H1 (cell line): Measurements from ENCODE around the gene RASL10A.

Experiments used
- CEBPB ChIP-seq: IDR thresholded peaks from 2 replicates; pipeline ENCODE4 v1.6.1; 2012; ENCODE audit warnings: low read depth, low read length
- CTCF ChIP-seq, 3 experiments: IDR thresholded peaks; 1 replicate in 2 of 3; 2 replicates in 1 of 3; pipeline versions ENCODE4 v1.5.1 to v1.6.1; 2011; ENCODE audit warnings: low read length in 3 of 3, mild to moderate bottlenecking in 3 of 3, inconsistent platforms in 2 of 3, low read depth in 1 of 3, moderate library complexity in 1 of 3; ENCODE audit not compliant: insufficient read depth in 1 of 3; ENCODE audit errors: control extremely low read depth in 1 of 3
- MAX ChIP-seq: IDR thresholded peaks from 2 replicates; pipeline ENCODE4 v1.6.1; 2012; ENCODE audit warnings: inconsistent platforms
- PHF8 ChIP-seq: fragments of 200-600 bp; sonication (generic); conservative IDR thresholded peaks from 2 replicates; pipeline ENCODE4 v1.7.1; 2012; ENCODE audit warnings: low read depth, mild to moderate bottlenecking, inconsistent platforms, low read length, moderate library complexity
- TAF1 ChIP-seq: IDR thresholded peaks from 2 replicates; pipeline ENCODE4 v1.6.1; 2011; ENCODE audit warnings: mild to moderate bottlenecking, low read depth, low read length
- TBP ChIP-seq: IDR thresholded peaks from 2 replicates; pipeline ENCODE4 v1.6.1; 2011; ENCODE audit warnings: low read depth, low read length, improper control_type of control experiment

GRCh38 chr22:29275819-29276565 lies 39.5 kb downstream of the RASL10A start:
- TF ChIP-seq MAX (no peak), CEBPB (no peak), TAF1 (no peak), CTCF (IDR thresholded peaks at IDR 0.05; ENCODE audit: control extremely low read depth in 1 of 3, insufficient read depth in 1 of 3, low read depth in 1 of 3, low read length in 3 of 3) (no peak), PHF8 (no peak), TBP (no peak)
